H1 (cell line): ENCODE data around the gene ZC3H8. TPM values are rescaled to one million over a fixed set of nuclear protein-coding genes. Genes with fewer than 3 reads are reported as not detected.

Source experiments
- polyA plus RNA-seq, 7 experiments: library from polyadenylated mRNA; depleted of rRNA in 3 of 7; stranded (reverse) in 5 of 7; unstranded in 2 of 7; fragments of >200 nt in 5 of 7; fragments of 200-250 nt in 2 of 7; gene quantifications; 1 replicate in 5 of 7; 2 replicates in 1 of 7; 4 replicates in 1 of 7; pipeline versions ENCODE4 v1.2.1 to v1.2.3, GENCODE V29; 2011 to 2013; ENCODE audit warnings: missing spikeins in 2 of 7, mixed read lengths in 2 of 7
- total RNA-seq: library from RNA; stranded (reverse); fragmentation: NEBNext Ultra II Directional; extraction: Animal tissue kit (Norgen Biotek cat#: 25700); gene quantifications from 2 replicates; pipeline ENCODE4 v1.2.1, GENCODE V29; 2021
- TF ChIP-seq, protein P1 (sequence below): IDR thresholded peaks from 2 replicates; pipeline ENCODE4 v1.6.1; 2011; ENCODE audit warnings: low read length, improper control_type of control experiment

ZC3H8 gene
- total and polyA plus RNA-seq, 2 of the 8 experiments (the other 6 are each of a cell fraction or from before 2014, with no cell fraction given), result 1.9 to 7.1 TPM

DNA sequence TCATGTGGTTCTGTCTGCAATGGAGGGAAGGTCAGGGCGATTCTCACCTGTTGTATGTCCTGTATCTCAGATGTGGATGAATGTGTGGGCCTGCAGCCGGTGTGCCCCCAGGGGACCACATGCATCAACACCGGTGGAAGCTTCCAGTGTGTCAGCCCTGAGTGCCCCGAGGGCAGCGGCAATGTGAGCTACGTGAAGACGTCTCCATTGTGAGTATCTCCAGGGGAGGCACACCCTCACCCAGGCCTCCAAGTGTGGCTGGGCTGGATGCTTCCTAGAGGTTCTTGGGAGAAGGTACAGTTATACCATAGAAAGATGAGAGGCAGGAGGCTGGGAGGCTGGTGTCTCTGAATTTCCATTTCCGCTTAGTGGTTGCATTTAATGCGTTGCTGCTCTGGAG lies 69.7 kb downstream of the ZC3H8 start (continued):
- TF ChIP-seq, protein P1, sequence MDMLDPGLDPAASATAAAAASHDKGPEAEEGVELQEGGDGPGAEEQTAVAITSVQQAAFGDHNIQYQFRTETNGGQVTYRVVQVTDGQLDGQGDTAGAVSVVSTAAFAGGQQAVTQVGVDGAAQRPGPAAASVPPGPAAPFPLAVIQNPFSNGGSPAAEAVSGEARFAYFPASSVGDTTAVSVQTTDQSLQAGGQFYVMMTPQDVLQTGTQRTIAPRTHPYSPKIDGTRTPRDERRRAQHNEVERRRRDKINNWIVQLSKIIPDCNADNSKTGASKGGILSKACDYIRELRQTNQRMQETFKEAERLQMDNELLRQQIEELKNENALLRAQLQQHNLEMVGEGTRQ, result no peak
- TF ChIP-seq, all 59 proteins: peak for 0
